ENCODE data around the gene DOCK1.

DOCK1 gene

DNA sequence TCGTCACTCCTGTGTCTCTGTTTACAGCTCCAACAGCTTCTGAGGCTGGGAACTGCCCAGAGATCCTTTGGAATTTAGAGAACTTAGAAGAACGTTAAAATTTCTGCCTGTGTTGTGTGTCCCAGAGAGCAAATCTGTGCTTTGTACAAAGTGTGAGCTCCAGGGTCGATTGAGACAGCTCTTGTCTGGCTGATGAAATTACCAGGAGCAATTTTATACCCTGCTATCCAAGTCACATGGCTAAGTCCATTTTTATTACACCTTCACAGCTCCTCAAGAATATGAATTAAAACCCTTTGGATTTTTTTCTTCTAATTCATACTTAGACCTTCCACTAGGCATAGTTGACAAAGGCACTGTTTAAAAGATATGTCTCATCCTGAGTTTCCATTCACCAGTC is 337.7 kb downstream of the DOCK1 start:
- TF ChIP-seq, protein P1, sequence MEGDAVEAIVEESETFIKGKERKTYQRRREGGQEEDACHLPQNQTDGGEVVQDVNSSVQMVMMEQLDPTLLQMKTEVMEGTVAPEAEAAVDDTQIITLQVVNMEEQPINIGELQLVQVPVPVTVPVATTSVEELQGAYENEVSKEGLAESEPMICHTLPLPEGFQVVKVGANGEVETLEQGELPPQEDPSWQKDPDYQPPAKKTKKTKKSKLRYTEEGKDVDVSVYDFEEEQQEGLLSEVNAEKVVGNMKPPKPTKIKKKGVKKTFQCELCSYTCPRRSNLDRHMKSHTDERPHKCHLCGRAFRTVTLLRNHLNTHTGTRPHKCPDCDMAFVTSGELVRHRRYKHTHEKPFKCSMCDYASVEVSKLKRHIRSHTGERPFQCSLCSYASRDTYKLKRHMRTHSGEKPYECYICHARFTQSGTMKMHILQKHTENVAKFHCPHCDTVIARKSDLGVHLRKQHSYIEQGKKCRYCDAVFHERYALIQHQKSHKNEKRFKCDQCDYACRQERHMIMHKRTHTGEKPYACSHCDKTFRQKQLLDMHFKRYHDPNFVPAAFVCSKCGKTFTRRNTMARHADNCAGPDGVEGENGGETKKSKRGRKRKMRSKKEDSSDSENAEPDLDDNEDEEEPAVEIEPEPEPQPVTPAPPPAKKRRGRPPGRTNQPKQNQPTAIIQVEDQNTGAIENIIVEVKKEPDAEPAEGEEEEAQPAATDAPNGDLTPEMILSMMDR (IDR thresholded peaks at IDR 0.05; ENCODE audit: borderline replicate concordance, control extremely low read depth, extremely low read depth, insufficient read depth, missing control alignments) = no peak
- DNase-seq (ENCODE audit: low spot score) = no peak
- in situ Hi-C loops (cut with MboI; ENCODE audit: low sequenced_read_pairs, unreplicated experiment) = no loop called here

DNA sequence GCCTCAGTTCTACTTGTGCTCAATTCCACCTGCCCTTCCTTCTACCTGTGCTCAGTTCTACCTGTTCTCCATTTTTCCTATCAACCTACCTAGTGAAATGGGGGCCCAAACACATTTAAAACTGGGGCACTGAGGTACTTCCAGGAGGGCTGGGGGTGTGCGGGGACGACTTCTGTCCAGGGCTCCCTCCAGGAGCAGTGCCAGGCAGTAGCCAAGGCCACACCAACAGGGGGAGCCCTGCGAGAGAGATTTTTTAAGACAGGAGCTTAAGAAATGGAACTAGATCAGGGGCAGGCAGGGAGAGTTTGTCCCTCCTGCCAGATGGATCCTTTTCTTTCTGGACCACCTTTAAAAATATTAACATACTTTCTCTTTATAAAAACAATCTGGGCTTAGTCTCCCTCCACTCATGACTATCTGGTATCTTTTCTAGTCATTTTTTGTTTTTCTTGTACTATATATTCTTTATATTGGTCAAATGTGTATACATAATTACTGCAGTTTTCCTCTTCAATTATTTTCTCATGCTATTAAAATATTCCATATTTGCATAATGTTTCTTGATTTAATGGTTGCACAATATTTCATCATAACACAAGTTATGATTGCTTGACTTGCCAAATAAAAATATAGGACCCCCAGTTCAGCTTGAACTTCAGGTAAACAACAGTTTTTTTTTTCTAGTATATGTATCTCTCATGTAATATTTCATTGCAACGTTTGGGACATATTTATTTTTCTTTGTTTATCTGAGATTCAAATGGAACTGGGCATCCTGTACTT is 338.5 kb downstream of the DOCK1 start:
- TF ChIP-seq, protein P1 (IDR thresholded peaks at IDR 0.05; ENCODE audit: borderline replicate concordance, control extremely low read depth, extremely low read depth, insufficient read depth, missing control alignments) = no peak
- in situ Hi-C loops (cut with MboI; ENCODE audit: low sequenced_read_pairs, unreplicated experiment) = no loop called here
- DNase-seq (ENCODE audit: low spot score) = no peak

DNA sequence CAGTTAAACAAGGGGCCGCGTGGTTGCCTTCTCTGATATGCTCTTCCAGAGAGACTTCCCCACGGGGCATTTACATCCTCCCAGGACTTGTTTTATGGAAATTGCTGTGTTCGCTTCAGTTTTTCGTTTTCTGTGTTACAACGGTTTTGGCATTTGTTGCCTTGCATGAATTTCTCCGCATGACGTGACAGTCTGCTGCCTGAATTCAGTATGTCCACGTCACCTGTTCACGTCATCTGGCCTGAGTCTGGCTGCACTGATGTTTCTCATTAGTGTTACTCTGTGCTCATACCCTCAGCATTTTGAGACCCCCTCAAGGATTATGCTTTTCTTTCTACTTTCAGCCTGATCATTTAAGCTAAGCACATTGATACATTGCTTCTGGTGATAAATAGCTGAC is 340.2 kb downstream of the DOCK1 start:
- no peak for DNase-seq (ENCODE audit: low spot score)
- TF ChIP-seq, protein P1 (IDR thresholded peaks at IDR 0.05; ENCODE audit: borderline replicate concordance, control extremely low read depth, extremely low read depth, insufficient read depth, missing control alignments) = no peak
- in situ Hi-C loops (cut with MboI; ENCODE audit: low sequenced_read_pairs, unreplicated experiment) = no loop called here

DNA sequence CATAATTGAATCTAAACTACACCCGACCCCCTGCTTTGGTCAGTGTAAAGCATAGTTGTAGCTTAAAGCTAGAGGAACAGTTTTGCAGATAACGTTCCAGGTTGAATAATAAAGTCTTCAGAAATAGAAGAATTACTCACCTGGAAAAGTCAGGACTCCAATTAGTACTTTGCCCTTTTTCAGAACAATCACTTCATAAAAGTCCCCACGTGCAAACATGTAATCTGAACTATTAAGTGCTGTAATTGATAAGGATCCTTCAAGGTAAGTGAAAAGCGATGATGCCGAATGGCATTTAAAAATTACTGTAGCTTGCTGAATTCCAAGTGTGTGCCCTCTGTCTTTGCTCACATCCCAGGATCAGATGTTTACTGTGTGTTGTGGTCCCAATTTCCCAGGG is 344.8 kb downstream of the DOCK1 start:
- TF ChIP-seq, protein P1 (IDR thresholded peaks at IDR 0.05; ENCODE audit: borderline replicate concordance, control extremely low read depth, extremely low read depth, insufficient read depth, missing control alignments) = no peak
- no peak for DNase-seq (ENCODE audit: low spot score)
- in situ Hi-C loops (cut with MboI; ENCODE audit: low sequenced_read_pairs, unreplicated experiment) = no loop called here

GRCh38 chr10:127252818-127253217 is 347.6 kb downstream of the DOCK1 start:
- no peak for DNase-seq (ENCODE audit: low spot score)
- in situ Hi-C loops (cut with MboI; ENCODE audit: low sequenced_read_pairs, unreplicated experiment) = no loop called here
- TF ChIP-seq, protein P1 (IDR thresholded peaks at IDR 0.05; ENCODE audit: borderline replicate concordance, control extremely low read depth, extremely low read depth, insufficient read depth, missing control alignments) = no peak

DNA sequence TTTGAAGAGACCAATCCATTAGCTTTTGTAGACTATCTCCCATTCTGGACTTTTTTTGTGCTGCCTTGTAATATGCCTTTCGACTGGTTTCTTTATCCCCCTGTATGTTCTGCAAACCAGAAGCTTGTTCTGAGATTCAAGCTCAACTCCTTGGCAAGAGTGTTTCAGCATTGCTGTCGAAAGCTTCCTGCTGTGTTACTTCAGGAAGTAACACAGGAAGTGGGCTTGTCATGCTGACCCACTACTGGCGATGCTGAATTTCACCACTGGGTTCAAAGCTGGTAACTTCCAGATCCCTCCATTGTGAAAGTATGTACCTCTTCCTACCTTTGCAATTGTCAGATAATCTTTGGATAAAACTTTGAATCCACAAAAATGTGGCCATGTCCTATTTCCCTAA is 349.0 kb downstream of the DOCK1 start:
- DNase-seq (ENCODE audit: low spot score) = no peak
- TF ChIP-seq, protein P1 (IDR thresholded peaks at IDR 0.05; ENCODE audit: borderline replicate concordance, control extremely low read depth, extremely low read depth, insufficient read depth, missing control alignments) = no peak
- in situ Hi-C loops (cut with MboI; ENCODE audit: low sequenced_read_pairs, unreplicated experiment) = no loop called here
